ENCODE results near the gene RFK.

GRCh38 chr9:76405340-76405739 lies 11.1 kb upstream of the RFK start:
- TF ChIP-seq CTCF (IDR thresholded peaks at IDR 0.05) (no peak), POLR2A (IDR thresholded peaks at IDR 0.05) (no peak)

Data from thyroid gland (tissue), 4 donors.